Mammary epithelial cell (primary cell): ENCODE measurements around the gene BLCAP.
A peak's percentile ranks its signal among the peaks of the same experiment; 100 is the strongest.

ENCODE experiments used
- EZH2 ChIP-seq: IDR thresholded peaks from 2 replicates; pipeline ENCODE4 v1.6.1; 2012; ENCODE audit warnings: low read length, inconsistent platforms, borderline replicate concordance
- TF ChIP-seq, protein P1 (sequence below), 2 donors: IDR thresholded peaks in 1 of 2; conservative IDR thresholded peaks in 1 of 2; 2 replicates each; pipeline ENCODE4 v1.5.1; 2011 to 2012; ENCODE audit warnings: inconsistent platforms in 2 of 2, low read length in 2 of 2, mild to moderate bottlenecking in 2 of 2, control low read depth in 1 of 2, low read depth in 1 of 2; ENCODE audit not compliant: insufficient read depth in 1 of 2; ENCODE audit errors: extremely low read depth in 1 of 2

- TF ChIP-seq, protein P1, sequence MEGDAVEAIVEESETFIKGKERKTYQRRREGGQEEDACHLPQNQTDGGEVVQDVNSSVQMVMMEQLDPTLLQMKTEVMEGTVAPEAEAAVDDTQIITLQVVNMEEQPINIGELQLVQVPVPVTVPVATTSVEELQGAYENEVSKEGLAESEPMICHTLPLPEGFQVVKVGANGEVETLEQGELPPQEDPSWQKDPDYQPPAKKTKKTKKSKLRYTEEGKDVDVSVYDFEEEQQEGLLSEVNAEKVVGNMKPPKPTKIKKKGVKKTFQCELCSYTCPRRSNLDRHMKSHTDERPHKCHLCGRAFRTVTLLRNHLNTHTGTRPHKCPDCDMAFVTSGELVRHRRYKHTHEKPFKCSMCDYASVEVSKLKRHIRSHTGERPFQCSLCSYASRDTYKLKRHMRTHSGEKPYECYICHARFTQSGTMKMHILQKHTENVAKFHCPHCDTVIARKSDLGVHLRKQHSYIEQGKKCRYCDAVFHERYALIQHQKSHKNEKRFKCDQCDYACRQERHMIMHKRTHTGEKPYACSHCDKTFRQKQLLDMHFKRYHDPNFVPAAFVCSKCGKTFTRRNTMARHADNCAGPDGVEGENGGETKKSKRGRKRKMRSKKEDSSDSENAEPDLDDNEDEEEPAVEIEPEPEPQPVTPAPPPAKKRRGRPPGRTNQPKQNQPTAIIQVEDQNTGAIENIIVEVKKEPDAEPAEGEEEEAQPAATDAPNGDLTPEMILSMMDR (conservative IDR thresholded peaks at IDR 0.05 in 1 of 2, IDR thresholded peaks at IDR 0.05 in 1 of 2; ENCODE audit: extremely low read depth in 1 of 2, insufficient read depth in 1 of 2, low read depth in 1 of 2, low read length in 2 of 2): peak in 1 of 2 donors; percentile 6
- TF ChIP-seq EZH2: no peak
Measured at GRCh38 chr20:37529214-37529967, 1.7 kb upstream of the BLCAP start.
